HEK293T (cell line): ENCODE data around the gene FERMT2.

Experiments
- CTBP1 ChIP-seq: fragments of 450-650 bp; IDR thresholded peaks from 2 replicates; pipeline ENCODE4 v1.6.1; 2016; ENCODE audit warnings: borderline replicate concordance
- ELF4 ChIP-seq: fragments of 450-650 bp; IDR thresholded peaks from 2 replicates; pipeline ENCODE4 v1.6.1; 2017; ENCODE audit warnings: antibody characterized with exemption
- LEF1 ChIP-seq: fragments of 450-650 bp; IDR thresholded peaks from 2 replicates; pipeline ENCODE4 v1.6.1; 2017; ENCODE audit warnings: mild to moderate bottlenecking, borderline replicate concordance
- TARDBP ChIP-seq: fragments of 450-650 bp; IDR thresholded peaks from 2 replicates; pipeline ENCODE4 v1.6.1; 2016
- ZNF384 ChIP-seq: fragments of 450-650 bp; IDR thresholded peaks from 2 replicates; pipeline ENCODE4 v1.6.1; 2016

DNA sequence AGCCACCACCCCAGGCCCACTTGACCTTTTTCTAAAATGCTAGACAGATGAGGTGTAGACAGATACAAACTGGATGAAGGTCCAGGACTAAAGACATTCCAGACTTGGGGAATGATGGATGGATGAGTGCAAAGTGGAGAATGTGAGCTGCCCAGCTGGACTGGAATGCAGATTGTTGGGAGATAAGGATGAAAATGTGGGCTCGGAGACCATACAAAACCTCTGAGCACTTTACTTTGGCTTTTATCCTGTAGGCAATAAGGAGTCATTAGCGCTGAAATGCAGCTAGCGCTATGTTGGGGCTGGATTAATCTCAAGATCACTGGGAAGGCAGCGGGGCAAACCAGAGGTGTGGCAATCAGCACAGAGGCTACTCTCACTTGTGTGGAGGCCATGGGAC is 94.7 kb downstream of the FERMT2 start:
- TF ChIP-seq LEF1 = no peak
- no peak for TF ChIP-seq TARDBP
- no peak for TF ChIP-seq ELF4
- TF ChIP-seq CTBP1 = no peak
- TF ChIP-seq ZNF384 = no peak
